CD4-positive, alpha-beta memory T cell (primary cell): ENCODE data around the gene OCRL. TPM values are rescaled to one million over a fixed set of nuclear protein-coding genes. Genes with fewer than 3 reads are reported as not detected.
A peak's percentile ranks its signal among the peaks of the same experiment; 100 is the strongest.

ENCODE experiments used
- CTCF ChIA-PET: fragments of 350-600 bp; sonication (Branson Sonifier 250); formaldehyde crosslinking; loops from one replicate; lab custom pipeline; 2021; ENCODE audit warnings: inconsistent platforms; ENCODE audit not compliant: partially characterized antibody; lab: Charles Lee
- POLR2A ChIA-PET: fragments of 350-600 bp; sonication (Branson Sonifier 250); formaldehyde crosslinking; loops from one replicate; lab custom pipeline; 2021; ENCODE audit not compliant: partially characterized antibody; lab: Charles Lee
- DNase-seq, 5 donors: peaks; one replicate each; pipeline versions ENCODE4 v3.0.0 to v3.0.0-alpha.2; 2020 to 2022; ENCODE audit warnings: mixed read lengths in 1 of 5
- H3K27ac ChIP-seq: one replicate; pipeline ENCODE4 v1.7.0; 2013; ENCODE audit warnings: low read depth, low read length
- H3K27me3 ChIP-seq: 2 replicates; pipeline ENCODE4 v1.7.0; 2013; ENCODE audit warnings: mild to moderate bottlenecking, low read length, moderate library complexity; ENCODE audit not compliant: insufficient read depth
- H3K36me3 ChIP-seq: 2 replicates; pipeline ENCODE4 v1.7.0; 2013; ENCODE audit warnings: mild to moderate bottlenecking, low read length, moderate library complexity; ENCODE audit not compliant: insufficient read depth
- H3K4me1 ChIP-seq: 2 replicates; pipeline ENCODE4 v1.7.0; 2013; ENCODE audit warnings: mild to moderate bottlenecking, low read length, moderate library complexity; ENCODE audit not compliant: insufficient read depth
- H3K4me3 ChIP-seq, 2 donors: one replicate each; pipeline ENCODE4 v1.7.0; 2013; ENCODE audit warnings: low read length in 2 of 2, mild to moderate bottlenecking in 1 of 2
- H3K9me3 ChIP-seq, 2 donors: one replicate each; pipeline ENCODE4 v1.7.0; 2013; ENCODE audit warnings: low read length in 2 of 2, control low read depth in 1 of 2; ENCODE audit not compliant: control insufficient read depth in 1 of 2
- H3K27ac Mint-ChIP-seq, 7 donors: one replicate each; pipeline ENCODE4 v1.8.0; 2020 to 2021; ENCODE audit warnings: mixed read lengths in 7 of 7, mild to moderate bottlenecking in 6 of 7, inconsistent platforms in 3 of 7, moderate library complexity in 3 of 7
- H3K27me3 Mint-ChIP-seq, 2 donors: one replicate each; pipeline ENCODE4 v1.8.0; 2020 to 2021; ENCODE audit warnings: mixed read lengths in 2 of 2
- H3K36me3 Mint-ChIP-seq, 2 donors: one replicate each; pipeline ENCODE4 v1.8.0; 2020 to 2021; ENCODE audit warnings: mixed read lengths in 2 of 2, inconsistent platforms in 1 of 2, mild to moderate bottlenecking in 1 of 2
- H3K4me1 Mint-ChIP-seq, 4 donors: one replicate each; pipeline ENCODE4 v1.8.0; 2020 to 2021; ENCODE audit warnings: mixed read lengths in 4 of 4, mild to moderate bottlenecking in 1 of 4
- H3K4me3 Mint-ChIP-seq, 8 donors: one replicate each; pipeline ENCODE4 v1.8.0; 2020 to 2021; ENCODE audit warnings: mixed read lengths in 8 of 8, mild to moderate bottlenecking in 7 of 8, moderate library complexity in 6 of 8, inconsistent platforms in 3 of 8
- H3K9me3 Mint-ChIP-seq, 8 donors: one replicate each; pipeline ENCODE4 v1.8.0; 2020 to 2021; ENCODE audit warnings: mixed read lengths in 8 of 8, mild to moderate bottlenecking in 5 of 8, inconsistent platforms in 3 of 8, moderate library complexity in 1 of 8
- intact Hi-C: fragments of 100-400 bp; cut with micrococcal nuclease; formaldehyde crosslinking; loops from one replicate; pipeline ENCODE4 v1.15.1; 2023
- polyA plus RNA-seq, 2 donors: library from polyadenylated mRNA; unstranded; fragments of 300-500 nt; fragmentation: Illumina TruSeq; gene quantifications; one replicate each; pipeline ENCODE4 v1.2.3, GENCODE V29; 2021
- total RNA-seq, 2 experiments: library from RNA; stranded (reverse); gene quantifications; one replicate each; pipeline ENCODE4 v1.2.3, GENCODE V29; 2021

OCRL gene
- total and polyA plus RNA-seq, 4 experiments from 2014 or later, result 0.99 to 2.4 (median 2.0) TPM; not detected in 1

- no peaks in the 10 kb centered on the region for H3K27me3 ChIP-seq
- no peak overlapping the region for H3K27ac ChIP-seq
- no peaks in the 10 kb centered on the region for H3K9me3 ChIP-seq
- Mint-ChIP-seq H3K9me3 (peaks cover 0 to 3% (median 0%) of the 10 kb centered on the region in 8 donors), H3K4me3 (no peak overlapping the region), H3K27me3 (no peaks in the 10 kb centered on the region), H3K36me3 (no peaks in the 10 kb centered on the region), H3K27ac (peak overlapping the region in 3 of 7 donors; percentile 26 to 68 (median 43)), H3K4me1 (peaks cover 5 to 9% (median 7%) of the 10 kb centered on the region in 4 donors)
- CTCF ChIA-PET, result interaction anchor here (1.1 kb wide), 1 partner anchor 10 kb away, joined by 5 read pairs; no protein-coding TSS in a partner anchor
- no peaks in the 10 kb centered on the region for H3K36me3 ChIP-seq
- intact Hi-C loops, result no loop called here
- POLR2A ChIA-PET, result no interaction called here
- H3K4me3 ChIP-seq, result no peak overlapping the region
- no peak for DNase-seq
- peaks cover 12% of the 10 kb centered on the region for H3K4me1 ChIP-seq
These were observed 74.6 kb downstream of the OCRL start for GRCh38 chrX:129614481-129615255.

- Histone ChIP-seq H3K9me3 (no peaks in the 10 kb centered on the region), H3K36me3 (no peaks in the 10 kb centered on the region), H3K4me1 (peaks cover 12% of the 10 kb centered on the region), H3K27ac (no peak overlapping the region), H3K4me3 (no peak overlapping the region), H3K27me3 (no peaks in the 10 kb centered on the region)
- Mint-ChIP-seq H3K36me3 (no peaks in the 10 kb centered on the region), H3K9me3 (peaks cover 0 to 4% (median 0%) of the 10 kb centered on the region in 8 donors), H3K4me3 (no peak overlapping the region), H3K27ac (no peak overlapping the region), H3K27me3 (no peaks in the 10 kb centered on the region), H3K4me1 (peaks cover 5 to 9% (median 7%) of the 10 kb centered on the region in 4 donors)
- DNase-seq, result no peak
- ChIA-PET CTCF (interaction anchor here (1.2 kb wide), 1 partner anchor 411 kb away, joined by 3 read pairs; no protein-coding TSS in a partner anchor), POLR2A (no interaction called here)
- intact Hi-C loops, result no loop called here
These were observed 77.4 kb downstream of the OCRL start for GRCh38 chrX:129617420-129617819.

- Histone ChIP-seq H3K36me3 (no peaks in the 10 kb centered on the region), H3K27ac (no peak overlapping the region), H3K27me3 (no peaks in the 10 kb centered on the region), H3K9me3 (no peaks in the 10 kb centered on the region), H3K4me3 (no peak overlapping the region), H3K4me1 (peaks cover 5% of the 10 kb centered on the region)
- H3K9me3 Mint-ChIP-seq, result peaks cover 0 to 4% (median 0%) of the 10 kb centered on the region in 8 donors
- no peak overlapping the region for H3K27ac Mint-ChIP-seq
- no peaks in the 10 kb centered on the region for H3K36me3 Mint-ChIP-seq
- intact Hi-C loops, result no loop called here
- no peak for DNase-seq
- H3K4me3 Mint-ChIP-seq, result no peak overlapping the region
- POLR2A ChIA-PET, result no interaction called here
- CTCF ChIA-PET, result no interaction called here
- no peaks in the 10 kb centered on the region for H3K27me3 Mint-ChIP-seq
- H3K4me1 Mint-ChIP-seq, result peaks cover 0 to 4% (median 2%) of the 10 kb centered on the region in 4 donors
These were observed 78.9 kb downstream of the OCRL start for GRCh38 chrX:129618997-129619396.

GRCh38 chrX:129622757-129623301 is 82.8 kb downstream of the OCRL start:
- Histone ChIP-seq H3K27ac (no peak overlapping the region), H3K4me3 (no peak overlapping the region), H3K36me3 (no peaks in the 10 kb centered on the region), H3K4me1 (no peaks in the 10 kb centered on the region), H3K9me3 (no peaks in the 10 kb centered on the region), H3K27me3 (no peaks in the 10 kb centered on the region)
- POLR2A ChIA-PET, result no interaction called here
- Mint-ChIP-seq H3K4me3 (no peak overlapping the region), H3K36me3 (no peaks in the 10 kb centered on the region), H3K9me3 (peaks cover 0 to 1% (median 0%) of the 10 kb centered on the region in 8 donors), H3K4me1 (peaks cover 5 to 10% (median 7%) of the 10 kb centered on the region in 4 donors), H3K27me3 (peaks cover 0 to 2% of the 10 kb centered on the region in 2 donors), H3K27ac (no peak overlapping the region)
- intact Hi-C loops, result no loop called here
- DNase-seq, result no peak
- CTCF ChIA-PET, result interaction anchor here (1.0 kb wide), 1 partner anchor 15 kb away, joined by 3 read pairs; no protein-coding TSS in a partner anchor

GRCh38 chrX:129626026-129626425 is 86.0 kb downstream of the OCRL start:
- H3K27ac ChIP-seq, result no peak overlapping the region
- H3K4me3 ChIP-seq, result no peak overlapping the region
- no peaks in the 10 kb centered on the region for H3K9me3 ChIP-seq
- Mint-ChIP-seq H3K9me3 (peaks cover 0 to 1% (median 0%) of the 10 kb centered on the region in 8 donors), H3K4me1 (peaks cover 5 to 10% (median 7%) of the 10 kb centered on the region in 4 donors), H3K27me3 (peaks cover 0 to 2% of the 10 kb centered on the region in 2 donors), H3K27ac (no peak overlapping the region), H3K4me3 (no peak overlapping the region), H3K36me3 (no peaks in the 10 kb centered on the region)
- intact Hi-C loops, result no loop called here
- no peaks in the 10 kb centered on the region for H3K4me1 ChIP-seq
- CTCF ChIA-PET, result interaction anchor here (3.9 kb wide), 1 partner anchor 12 kb away, joined by 19 read pairs; no protein-coding TSS in a partner anchor
- H3K36me3 ChIP-seq, result no peaks in the 10 kb centered on the region
- POLR2A ChIA-PET, result no interaction called here
- no peaks in the 10 kb centered on the region for H3K27me3 ChIP-seq
- DNase-seq, result no peak

- no peaks in the 10 kb centered on the region for H3K27me3 ChIP-seq
- no peaks in the 10 kb centered on the region for H3K36me3 ChIP-seq
- no peaks in the 10 kb centered on the region for H3K9me3 ChIP-seq
- Mint-ChIP-seq H3K27ac (no peak overlapping the region), H3K4me3 (no peak overlapping the region), H3K9me3 (no peaks in the 10 kb centered on the region), H3K4me1 (peaks cover 5 to 10% (median 7%) of the 10 kb centered on the region in 4 donors), H3K36me3 (no peaks in the 10 kb centered on the region), H3K27me3 (peaks cover 0 to 2% of the 10 kb centered on the region in 2 donors)
- no peaks in the 10 kb centered on the region for H3K4me1 ChIP-seq
- CTCF ChIA-PET, result no interaction called here
- POLR2A ChIA-PET, result no interaction called here
- H3K27ac ChIP-seq, result no peak overlapping the region
- no peak overlapping the region for H3K4me3 ChIP-seq
- intact Hi-C loops, result loop anchor here (10.0 kb wide), 1 partner anchor 395 kb away; no protein-coding TSS in a partner anchor
- DNase-seq, result no peak
These were observed 89.8 kb downstream of the OCRL start for GRCh38 chrX:129629837-129630236.

- no peak overlapping the region for H3K27ac Mint-ChIP-seq
- ChIA-PET CTCF (no interaction called here), POLR2A (no interaction called here)
- Histone ChIP-seq H3K9me3 (no peaks in the 10 kb centered on the region), H3K27me3 (no peaks in the 10 kb centered on the region), H3K4me3 (no peak overlapping the region), H3K27ac (no peak overlapping the region), H3K4me1 (no peaks in the 10 kb centered on the region), H3K36me3 (no peaks in the 10 kb centered on the region)
- no peak for DNase-seq
- no peak overlapping the region for H3K4me3 Mint-ChIP-seq
- H3K4me1 Mint-ChIP-seq, result no peaks in the 10 kb centered on the region
- H3K27me3 Mint-ChIP-seq, result no peaks in the 10 kb centered on the region
- intact Hi-C loops, result loop anchor here (10.0 kb wide), 1 partner anchor 393 kb away; no protein-coding TSS in a partner anchor
- no peaks in the 10 kb centered on the region for H3K36me3 Mint-ChIP-seq
- H3K9me3 Mint-ChIP-seq, result no peaks in the 10 kb centered on the region
These were observed 91.8 kb downstream of the OCRL start for GRCh38 chrX:129631849-129632248.
